Measurements from ENCODE around the gene ALG12. TPM values are rescaled to one million over a fixed set of nuclear protein-coding genes. Genes with fewer than 3 reads are reported as not detected.
"Not testable (repeated sequence)": the region's sequence is repeated elsewhere in the genome, so short reads cannot be mapped to it uniquely, and the experiment has no call there.

The ALG12 gene
- total RNA-seq, 1 experiment from 2014 or later: 16.6 TPM

DNA sequence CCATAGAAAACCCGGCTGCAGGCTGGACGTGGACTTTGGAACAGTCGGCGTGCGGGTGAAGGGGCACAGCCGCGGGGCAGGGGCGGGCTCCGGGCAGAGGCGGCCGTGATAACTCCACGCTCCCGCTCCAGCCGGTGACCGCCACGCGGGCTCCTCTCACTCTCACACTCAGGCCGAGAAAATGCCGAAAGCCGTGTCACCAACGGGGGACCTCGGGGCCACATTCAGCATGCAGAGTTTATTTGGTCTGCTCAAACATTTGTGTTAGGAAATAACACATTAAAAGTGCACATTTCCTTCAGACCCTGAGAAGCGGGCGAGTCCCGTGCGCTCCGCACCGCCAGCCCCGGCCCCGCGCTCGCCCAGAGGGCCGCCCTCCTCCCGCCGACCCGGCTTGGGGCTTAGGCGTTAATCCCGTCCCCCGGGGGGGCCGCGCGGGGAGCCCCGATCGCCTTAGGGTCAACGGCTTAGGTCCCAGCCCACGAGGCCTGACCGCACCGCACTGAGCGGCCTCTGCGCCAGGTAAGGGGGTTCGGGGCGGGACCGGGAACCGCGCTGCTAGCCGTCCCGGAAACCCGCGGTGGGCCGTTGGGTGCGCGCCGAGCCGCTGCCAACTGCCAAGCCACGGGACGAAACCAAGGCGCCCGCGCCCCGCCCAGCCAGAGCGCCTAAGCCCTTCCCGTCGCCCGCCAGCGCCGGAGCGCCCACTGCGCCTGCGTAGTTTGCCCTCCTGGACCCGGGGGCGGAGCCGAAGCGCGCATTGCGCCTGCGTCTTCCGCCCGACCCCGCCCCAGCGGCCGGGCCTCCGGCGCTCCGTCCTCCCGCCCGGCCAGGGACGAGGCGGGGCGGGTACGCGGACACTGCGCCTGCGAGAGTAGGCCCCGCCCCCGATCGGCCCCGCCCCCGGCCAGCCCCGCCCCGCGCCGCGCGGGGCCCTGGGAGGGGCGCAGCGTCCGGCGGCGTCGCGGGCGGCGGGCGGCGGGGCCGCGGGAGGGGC lies 65.0 kb downstream of the ALG12 start, which contains the start of gene ZBED4 (continued):
- TF ChIP-seq POLR2AphosphoS5 (IDR thresholded peaks at IDR 0.05; ENCODE audit: low read depth, low read length): peak; percentile 94
- TF ChIP-seq CBX3 (IDR thresholded peaks at IDR 0.05; ENCODE audit: low read depth): no peak
- TF ChIP-seq, protein P1, sequence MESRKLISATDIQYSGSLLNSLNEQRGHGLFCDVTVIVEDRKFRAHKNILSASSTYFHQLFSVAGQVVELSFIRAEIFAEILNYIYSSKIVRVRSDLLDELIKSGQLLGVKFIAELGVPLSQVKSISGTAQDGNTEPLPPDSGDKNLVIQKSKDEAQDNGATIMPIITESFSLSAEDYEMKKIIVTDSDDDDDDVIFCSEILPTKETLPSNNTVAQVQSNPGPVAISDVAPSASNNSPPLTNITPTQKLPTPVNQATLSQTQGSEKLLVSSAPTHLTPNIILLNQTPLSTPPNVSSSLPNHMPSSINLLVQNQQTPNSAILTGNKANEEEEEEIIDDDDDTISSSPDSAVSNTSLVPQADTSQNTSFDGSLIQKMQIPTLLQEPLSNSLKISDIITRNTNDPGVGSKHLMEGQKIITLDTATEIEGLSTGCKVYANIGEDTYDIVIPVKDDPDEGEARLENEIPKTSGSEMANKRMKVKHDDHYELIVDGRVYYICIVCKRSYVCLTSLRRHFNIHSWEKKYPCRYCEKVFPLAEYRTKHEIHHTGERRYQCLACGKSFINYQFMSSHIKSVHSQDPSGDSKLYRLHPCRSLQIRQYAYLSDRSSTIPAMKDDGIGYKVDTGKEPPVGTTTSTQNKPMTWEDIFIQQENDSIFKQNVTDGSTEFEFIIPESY (IDR thresholded peaks at IDR 0.05; ENCODE audit: extremely low read depth, insufficient replicate concordance, low read length): no peak
- TF ChIP-seq, protein P2, sequence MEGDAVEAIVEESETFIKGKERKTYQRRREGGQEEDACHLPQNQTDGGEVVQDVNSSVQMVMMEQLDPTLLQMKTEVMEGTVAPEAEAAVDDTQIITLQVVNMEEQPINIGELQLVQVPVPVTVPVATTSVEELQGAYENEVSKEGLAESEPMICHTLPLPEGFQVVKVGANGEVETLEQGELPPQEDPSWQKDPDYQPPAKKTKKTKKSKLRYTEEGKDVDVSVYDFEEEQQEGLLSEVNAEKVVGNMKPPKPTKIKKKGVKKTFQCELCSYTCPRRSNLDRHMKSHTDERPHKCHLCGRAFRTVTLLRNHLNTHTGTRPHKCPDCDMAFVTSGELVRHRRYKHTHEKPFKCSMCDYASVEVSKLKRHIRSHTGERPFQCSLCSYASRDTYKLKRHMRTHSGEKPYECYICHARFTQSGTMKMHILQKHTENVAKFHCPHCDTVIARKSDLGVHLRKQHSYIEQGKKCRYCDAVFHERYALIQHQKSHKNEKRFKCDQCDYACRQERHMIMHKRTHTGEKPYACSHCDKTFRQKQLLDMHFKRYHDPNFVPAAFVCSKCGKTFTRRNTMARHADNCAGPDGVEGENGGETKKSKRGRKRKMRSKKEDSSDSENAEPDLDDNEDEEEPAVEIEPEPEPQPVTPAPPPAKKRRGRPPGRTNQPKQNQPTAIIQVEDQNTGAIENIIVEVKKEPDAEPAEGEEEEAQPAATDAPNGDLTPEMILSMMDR (IDR thresholded peaks at IDR 0.05 in 2 of 3, conservative IDR thresholded peaks at IDR 0.05 in 1 of 3; ENCODE audit: borderline replicate concordance in 1 of 3, insufficient read depth in 1 of 3, low read depth in 2 of 3, low read length in 2 of 3): no peak
- peak; percentile 83; the same call in 1 of the 2 replicates for TF ChIP-seq ZFX (IDR thresholded peaks at IDR 0.05)
- no peak for TF ChIP-seq YY1 (IDR thresholded peaks at IDR 0.05; ENCODE audit: extremely low read depth, insufficient replicate concordance, low read depth, low read length)
- no peak for TF ChIP-seq ELF1 (IDR thresholded peaks at IDR 0.05; ENCODE audit: borderline replicate concordance, low read depth)
- no peak for TF ChIP-seq EZH2phosphoT487 (IDR thresholded peaks at IDR 0.05; ENCODE audit: borderline replicate concordance)
- peak; percentile 80 for TF ChIP-seq POLR2A (IDR thresholded peaks at IDR 0.05; ENCODE audit: borderline replicate concordance, extremely low read depth, insufficient read depth, insufficient read length)
- no peak for TF ChIP-seq SRF (IDR thresholded peaks at IDR 0.05; ENCODE audit: low read depth)
- TF ChIP-seq SIN3A (IDR thresholded peaks at IDR 0.05; ENCODE audit: low read depth): peak; percentile 81

DNA sequence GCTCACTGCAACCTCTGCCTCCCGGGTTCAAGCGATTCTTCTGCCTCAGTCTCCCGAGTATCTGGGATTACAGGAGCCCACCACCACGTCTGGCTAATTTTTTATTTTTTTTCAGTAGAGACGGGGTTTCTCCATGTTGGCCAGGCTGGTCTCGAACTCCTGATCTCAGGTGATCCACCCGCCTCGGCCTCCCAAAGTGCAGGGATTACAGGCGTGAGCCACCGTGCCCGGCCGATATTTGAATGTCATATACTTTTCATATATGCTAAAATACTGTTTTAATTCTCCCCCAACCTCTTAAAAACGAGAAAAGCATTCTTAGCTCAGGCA lies 65.7 kb downstream of the ALG12 start:
- BruUV-seq (replicated peaks); intact Hi-C loops (cut with micrococcal nuclease); DNase-seq (ENCODE audit: low read depth, low spot score); POLR2A ChIA-PET; H4K20me1 ChIP-seq (ENCODE audit: insufficient read depth); H3K36me3 ChIP-seq (ENCODE audit: control insufficient read depth in 1 of 2, insufficient read depth in 2 of 2, low read length in 2 of 2); H3K27me3 ChIP-seq (ENCODE audit: insufficient read depth, low read length); H3K9me3 ChIP-seq (ENCODE audit: control insufficient read depth in 1 of 2, insufficient read depth in 1 of 2, low read depth in 1 of 2, low read length in 2 of 2); CTCF ChIA-PET; RAD21 ChIA-PET (ENCODE audit: low non-redundant PET in 1 of 2, low total read pairs in 2 of 2, uncharacterized antibody in 2 of 2, unreplicated experiment in 2 of 2); H2AFZ ChIP-seq (ENCODE audit: low read depth, low read length, poor library complexity, severe bottlenecking); ATAC-seq; H3K9me2 ChIP-seq (ENCODE audit: insufficient read depth): not testable (repeated sequence)
- H3K27ac ChIP-seq (ENCODE audit: low read depth, low read length): peak overlapping the region; percentile 97
- peak overlapping the region; percentile 95 for H3K9ac ChIP-seq (ENCODE audit: low read length)
- peaks cover 15 to 22% of the 10 kb centered on the region in 2 experiments for H3K4me1 ChIP-seq (ENCODE audit: control insufficient read depth in 1 of 2, insufficient read depth in 2 of 2, low read length in 2 of 2)
- H3K79me2 ChIP-seq (ENCODE audit: insufficient read depth, low read length): peaks cover 34% of the 10 kb centered on the region
- peak overlapping the region; percentile 66 to 80 for H3K4me3 ChIP-seq (replicated peaks in 1 of 2; ENCODE audit: low read depth in 1 of 2, low read length in 2 of 2)
- H3K4me2 ChIP-seq (ENCODE audit: low read length): peak overlapping the region; percentile 82
